ENCODE measurements around the gene KIF2C.
"Not testable (repeated sequence)": the region's sequence is repeated elsewhere in the genome, so short reads cannot be mapped to it uniquely, and the experiment has no call there.

KIF2C gene

DNA sequence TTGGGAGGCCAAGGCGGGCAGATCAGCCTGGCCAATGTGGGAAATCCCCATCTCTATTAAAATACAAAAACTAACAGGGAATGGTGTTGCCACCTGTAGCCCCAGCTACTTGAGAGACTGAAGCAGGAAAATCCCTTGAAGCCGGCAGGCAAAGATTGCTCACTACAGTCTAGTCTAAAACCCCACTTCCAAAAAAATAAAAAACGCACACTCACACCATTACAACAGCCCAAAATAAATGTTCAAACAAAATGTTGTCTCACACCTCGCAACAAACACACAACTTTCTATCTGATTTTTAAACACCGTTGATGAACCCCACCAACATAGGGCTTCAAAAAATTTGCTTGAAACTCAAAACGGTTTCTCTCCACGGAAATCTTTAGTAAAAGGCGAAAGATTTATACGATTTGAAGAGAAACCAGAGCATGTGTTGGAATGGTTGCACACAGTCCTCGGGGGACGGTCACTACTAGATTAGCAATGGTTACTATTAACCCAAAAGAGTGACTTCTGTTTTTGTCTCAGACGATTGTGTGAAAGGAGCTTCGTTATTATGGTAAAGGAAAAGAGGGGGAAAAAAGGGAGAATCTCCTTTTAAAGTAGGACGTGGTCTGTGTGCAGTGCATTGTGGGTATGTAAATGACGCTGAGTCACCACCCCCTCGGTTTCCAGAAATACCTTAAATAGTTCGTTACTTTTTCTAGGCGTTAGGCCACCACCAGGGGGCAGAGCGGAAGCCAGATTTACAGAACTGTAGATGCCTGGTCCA is 8.7 kb upstream of the KIF2C start, which contains the start of gene RNU5D-1:
RNU5D-1 (minus strand) TSS at position 430 of the 772 bp plus-strand sequence.
- H3K9ac ChIP-seq = peak within 1 kb of the TSS; percentile 87
- H3K9me3 ChIP-seq = no peaks in the 10 kb centered on the region
- H3K36me3 ChIP-seq = no peaks in the 10 kb centered on the region
- H3K27ac ChIP-seq = peak within 1 kb of the TSS; percentile 96
- H3K27me3 ChIP-seq = no peaks in the 10 kb centered on the region
- peak within 1 kb of the TSS; percentile 71 for H3K4me2 ChIP-seq
- TF ChIP-seq Cebpa-rat (IDR thresholded peaks at IDR 0.05) = no peak
- H3K4me1 ChIP-seq = peaks cover 48% of the 10 kb centered on the region
- H3K4me3 ChIP-seq = peak within 1 kb of the TSS; percentile 49
- H4K20me1 ChIP-seq = no peaks in the 10 kb centered on the region

DNA sequence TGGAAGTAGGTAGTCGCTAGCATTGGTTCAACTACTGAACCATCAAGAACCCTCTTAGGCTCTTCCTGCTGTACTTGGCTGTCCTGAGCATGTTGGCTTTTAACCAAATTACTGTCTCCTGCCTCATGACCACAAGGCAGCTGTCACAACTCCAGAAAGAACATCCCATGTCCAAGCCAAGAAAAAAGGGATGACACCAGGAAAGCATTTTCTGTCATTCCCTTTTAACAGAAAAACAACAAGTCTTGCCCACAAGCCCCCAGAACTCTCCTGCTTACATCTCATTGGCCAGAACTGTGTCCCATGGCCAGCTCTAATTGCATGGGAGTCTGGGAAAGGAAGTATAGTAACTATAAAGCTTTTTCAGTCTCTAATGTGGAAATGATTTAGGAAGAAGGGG is 6.3 kb upstream of the KIF2C start:
- Histone ChIP-seq H3K27me3 (no peaks in the 10 kb centered on the region), H3K27ac (no peak overlapping the region), H3K4me3 (no peak overlapping the region), H3K4me1 (peaks cover 48% of the 10 kb centered on the region), H3K4me2 (peak overlapping the region; percentile 36), H3K9me3 (0 out of 2 replicates have a peak, but pooled peaks cover 4% of the 10 kb centered on the region), H3K9ac (peak overlapping the region; percentile 19; the same call in 1 of the 2 replicates), H4K20me1 (no peaks in the 10 kb centered on the region), H3K36me3 (no peaks in the 10 kb centered on the region)
- no peak for TF ChIP-seq Cebpa-rat (IDR thresholded peaks at IDR 0.05)

DNA sequence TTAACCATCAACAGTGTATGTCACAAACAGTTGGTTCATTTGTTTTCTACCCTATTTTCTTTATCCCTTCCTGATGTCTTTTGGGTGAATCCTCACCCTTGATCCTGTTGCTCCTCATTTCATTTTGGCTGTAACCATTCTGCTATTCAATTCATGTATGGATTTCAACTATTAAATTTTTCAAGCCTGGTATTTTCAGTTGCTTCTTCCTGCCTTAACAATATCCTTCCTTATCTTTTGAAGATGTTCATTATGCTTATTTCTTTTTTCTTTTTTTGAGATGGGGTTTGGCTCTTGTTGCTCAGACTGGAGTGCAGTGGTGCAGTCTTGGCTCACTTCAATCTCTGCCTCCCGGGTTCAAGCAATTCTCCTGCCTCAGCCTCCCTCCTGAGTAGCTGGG is 5.9 kb upstream of the KIF2C start:
- H3K4me2 ChIP-seq = peak overlapping the region; percentile 36; the same call in 1 of the 2 replicates
- H3K9ac ChIP-seq = no peak overlapping the region

DNA sequence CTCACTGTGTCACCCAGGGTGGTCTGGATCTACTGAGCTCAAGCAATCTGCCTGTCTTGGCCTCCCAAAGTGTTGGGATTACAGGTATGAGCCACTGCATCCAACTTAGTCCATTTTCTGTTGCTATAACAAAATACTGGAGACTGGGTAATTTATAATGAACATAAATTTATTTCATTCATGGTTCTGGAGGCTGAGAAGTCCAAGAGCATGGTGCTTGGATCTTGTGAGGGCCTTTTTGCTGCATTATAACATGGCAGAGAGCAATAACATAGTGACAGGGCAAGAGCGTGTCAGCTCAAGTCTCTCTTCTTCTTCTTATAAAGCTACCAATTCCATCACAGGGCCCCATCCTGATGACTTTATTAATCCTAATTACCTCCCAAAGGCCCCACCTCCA is 3.6 kb upstream of the KIF2C start:
- Histone ChIP-seq H3K36me3 (peaks cover 3% of the 10 kb centered on the region), H3K4me2 (no peak overlapping the region), H3K4me1 (peaks cover 36% of the 10 kb centered on the region), H3K27me3 (no peaks in the 10 kb centered on the region), H3K9me3 (0 out of 2 replicates have a peak, but pooled peaks cover 5% of the 10 kb centered on the region), H3K4me3 (no peak overlapping the region), H3K27ac (no peak overlapping the region), H4K20me1 (no peaks in the 10 kb centered on the region), H3K9ac (no peak overlapping the region)
- TF ChIP-seq Cebpa-rat (IDR thresholded peaks at IDR 0.05) = no peak

More for the DNA sequence above, 5.9 kb upstream of the KIF2C start:
- Histone ChIP-seq H3K4me3 (no peak overlapping the region), H3K9me3 (0 out of 2 replicates have a peak, but pooled peaks cover 5% of the 10 kb centered on the region), H3K27ac (no peak overlapping the region), H3K4me1 (peaks cover 45% of the 10 kb centered on the region), H3K27me3 (no peaks in the 10 kb centered on the region), H4K20me1 (no peaks in the 10 kb centered on the region), H3K36me3 (no peaks in the 10 kb centered on the region)
- TF ChIP-seq Cebpa-rat (IDR thresholded peaks at IDR 0.05) = no peak

DNA sequence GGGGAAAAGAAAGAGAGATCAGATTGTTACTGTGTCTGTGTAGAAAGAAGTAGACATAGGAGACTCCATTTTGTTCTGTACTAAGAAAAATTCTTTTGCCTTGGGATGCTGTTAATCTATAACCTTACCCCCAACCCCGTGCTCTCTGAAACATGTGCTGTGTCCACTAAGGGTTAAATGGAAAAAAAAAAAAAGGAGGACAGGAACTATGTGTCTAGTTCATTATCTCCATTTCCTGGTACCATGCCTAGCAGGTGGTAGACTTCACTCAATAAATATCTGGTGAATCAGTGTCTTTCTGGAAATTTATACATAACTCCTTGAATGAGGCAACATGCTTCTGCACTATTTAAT is 707 bp upstream of the KIF2C start:
- Histone ChIP-seq H3K4me3 (peak overlapping the region; percentile 83), H3K9ac (peak overlapping the region; percentile 87), H3K4me2 (peak overlapping the region; percentile 92), H3K36me3 (peaks cover 28% of the 10 kb centered on the region), H3K4me1 (peaks cover 34% of the 10 kb centered on the region), H3K27ac (peak overlapping the region; percentile 85)
- not testable (repeated sequence) for H3K9me3 ChIP-seq, H4K20me1 ChIP-seq, H3K27me3 ChIP-seq

DNA sequence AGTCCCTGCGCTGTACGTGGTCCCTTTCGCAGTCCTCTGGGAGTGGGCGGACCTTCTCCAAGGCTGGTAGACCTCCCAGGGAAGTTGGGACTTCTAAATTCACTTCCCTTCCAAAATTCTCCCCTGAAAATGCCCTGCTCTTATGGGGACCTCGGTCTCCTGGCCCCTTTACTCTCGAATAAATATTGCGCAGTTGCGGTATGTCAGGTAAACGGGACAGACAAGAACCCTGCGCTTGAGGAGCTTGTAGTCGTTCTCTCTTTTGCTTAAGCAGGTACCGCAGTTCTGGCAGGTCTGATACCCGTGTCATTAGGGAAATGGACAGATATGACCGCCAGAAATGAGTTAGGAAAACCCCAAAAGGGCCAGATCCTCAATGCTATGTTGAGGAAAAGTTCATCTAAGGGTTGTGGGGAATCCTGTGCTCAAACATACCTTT is 561 bp downstream of the KIF2C start:
- Histone ChIP-seq H3K9me3 (0 out of 2 replicates have a peak, but pooled peaks cover 5% of the 10 kb centered on the region), H3K27me3 (no peaks in the 10 kb centered on the region), H3K4me2 (peak overlapping the region; percentile 92), H3K4me3 (peak overlapping the region; percentile 83), H4K20me1 (no peaks in the 10 kb centered on the region; the same call in 1 of the 2 replicates), H3K4me1 (peaks cover 34% of the 10 kb centered on the region), H3K9ac (peak overlapping the region; percentile 87), H3K27ac (peak overlapping the region; percentile 85), H3K36me3 (peaks cover 40% of the 10 kb centered on the region)
- TF ChIP-seq Cebpa-rat (IDR thresholded peaks at IDR 0.05) = no peak

DNA sequence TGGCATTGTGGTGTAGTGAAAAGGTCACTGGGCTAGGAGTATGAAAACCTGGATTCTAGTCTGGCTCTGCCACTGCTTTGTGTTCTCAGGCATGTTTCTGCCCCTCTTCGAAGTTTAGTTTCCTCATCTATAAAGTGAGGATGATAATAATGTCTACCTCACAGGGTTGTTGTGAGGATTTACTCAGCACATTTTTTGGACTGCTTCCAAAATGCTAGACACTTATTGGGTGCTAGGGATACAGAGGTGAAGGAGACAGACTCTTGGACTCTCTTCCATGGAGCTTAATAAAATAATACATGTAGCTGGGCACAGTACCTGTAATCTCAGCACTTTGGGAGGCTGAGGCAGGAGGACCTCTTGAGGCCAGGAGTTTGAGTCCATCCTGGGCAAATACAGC is 3.6 kb downstream of the KIF2C start:
- Histone ChIP-seq H3K9ac (peak overlapping the region; percentile 56), H3K36me3 (peaks cover 70% of the 10 kb centered on the region), H4K20me1 (peaks cover 8% of the 10 kb centered on the region; the same call in 1 of the 2 replicates), H3K4me2 (peak overlapping the region; percentile 43; the same call in 1 of the 2 replicates), H3K4me3 (no peak overlapping the region), H3K27ac (no peak overlapping the region), H3K9me3 (0 out of 2 replicates have a peak, but pooled peaks cover 3% of the 10 kb centered on the region), H3K4me1 (peaks cover 34% of the 10 kb centered on the region), H3K27me3 (no peaks in the 10 kb centered on the region)
- no peak for TF ChIP-seq Cebpa-rat (IDR thresholded peaks at IDR 0.05)

DNA sequence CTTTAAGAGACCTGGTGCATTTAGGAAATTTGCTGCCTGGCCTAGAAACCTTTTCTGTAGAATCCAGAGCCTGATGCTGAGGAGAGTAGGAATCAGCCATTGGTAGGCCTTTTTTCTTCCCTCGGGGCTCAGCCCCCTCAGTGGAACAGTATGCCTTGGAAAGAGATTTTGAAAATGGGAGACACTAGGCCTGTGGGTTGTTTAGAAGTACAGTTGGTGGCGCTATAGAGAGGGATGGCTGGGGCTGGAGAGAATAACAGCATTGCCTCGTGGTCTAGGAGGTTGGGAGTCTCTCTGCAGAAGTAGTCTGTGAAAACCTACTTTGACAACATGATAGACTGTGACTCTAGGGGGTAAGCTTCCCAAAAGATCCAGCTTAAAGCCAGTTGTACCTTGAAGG is 8.2 kb downstream of the KIF2C start:
- H3K27ac ChIP-seq = no peak overlapping the region
- TF ChIP-seq Cebpa-rat (IDR thresholded peaks at IDR 0.05) = no peak
- no peak overlapping the region for H3K4me2 ChIP-seq
- no peaks in the 10 kb centered on the region for H3K27me3 ChIP-seq
- H3K9me3 ChIP-seq = no peaks in the 10 kb centered on the region
- H4K20me1 ChIP-seq = peaks cover 13% of the 10 kb centered on the region; the same call in 1 of the 2 replicates
- H3K9ac ChIP-seq = no peak overlapping the region
- H3K4me1 ChIP-seq = peaks cover 8% of the 10 kb centered on the region
- H3K4me3 ChIP-seq = no peak overlapping the region
- H3K36me3 ChIP-seq = peaks cover 99% of the 10 kb centered on the region

DNA sequence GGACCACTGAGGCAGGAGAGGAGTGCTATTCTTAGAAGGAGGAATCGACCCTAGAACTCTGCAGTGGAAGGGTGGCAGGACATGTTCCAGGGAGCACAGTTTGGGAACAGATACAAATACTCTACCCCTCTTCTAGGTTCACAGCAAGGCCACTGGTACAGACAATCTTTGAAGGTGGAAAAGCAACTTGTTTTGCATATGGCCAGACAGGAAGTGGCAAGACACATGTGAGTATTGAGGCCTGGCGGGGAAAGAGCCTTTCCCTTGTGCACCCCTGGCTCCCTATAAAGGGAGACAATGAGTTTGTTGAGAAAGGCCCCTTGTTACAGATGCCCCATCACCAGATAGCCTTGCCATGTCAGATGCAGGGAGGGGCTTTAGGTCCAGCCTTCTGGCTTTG is 17.8 kb downstream of the KIF2C start:
- H3K4me1 ChIP-seq = peaks cover 4% of the 10 kb centered on the region; the same call in 1 of the 2 replicates
- no peak overlapping the region for H3K4me2 ChIP-seq
- peaks cover 100% of the 10 kb centered on the region for H3K36me3 ChIP-seq
- no peak overlapping the region for H3K4me3 ChIP-seq
- no peak overlapping the region for H3K27ac ChIP-seq
- no peaks in the 10 kb centered on the region for H3K9me3 ChIP-seq
- no peak for TF ChIP-seq Cebpa-rat (IDR thresholded peaks at IDR 0.05)
- no peak overlapping the region for H3K9ac ChIP-seq
- 0 out of 2 replicates have a peak, but pooled peaks cover 7% of the 10 kb centered on the region for H4K20me1 ChIP-seq
- no peaks in the 10 kb centered on the region for H3K27me3 ChIP-seq

DNA sequence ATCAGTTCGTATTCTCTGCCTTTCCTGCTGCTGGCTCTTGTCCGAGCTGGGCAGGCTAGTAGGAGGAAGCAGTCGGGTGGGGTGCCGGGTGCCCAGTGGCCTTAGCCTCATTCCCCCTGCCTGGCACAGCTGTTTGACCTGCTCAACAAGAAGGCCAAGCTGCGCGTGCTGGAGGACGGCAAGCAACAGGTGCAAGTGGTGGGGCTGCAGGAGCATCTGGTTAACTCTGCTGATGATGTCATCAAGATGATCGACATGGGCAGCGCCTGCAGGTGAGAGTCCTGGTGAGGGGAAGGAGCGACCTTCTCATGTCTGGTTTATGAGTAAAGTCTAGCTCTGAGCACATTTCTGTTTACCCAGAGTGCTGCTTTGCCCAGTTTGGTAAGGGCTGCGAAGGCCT is 19.4 kb downstream of the KIF2C start:
- no peaks in the 10 kb centered on the region for H4K20me1 ChIP-seq

More for the DNA sequence above, 19.4 kb downstream of the KIF2C start:
- Histone ChIP-seq H3K4me2 (no peak overlapping the region), H3K9me3 (no peaks in the 10 kb centered on the region), H3K27me3 (no peaks in the 10 kb centered on the region), H3K36me3 (peaks cover 100% of the 10 kb centered on the region), H3K27ac (no peak overlapping the region), H3K4me1 (peaks cover 4% of the 10 kb centered on the region; the same call in 1 of the 2 replicates), H3K9ac (no peak overlapping the region), H3K4me3 (no peak overlapping the region)
- TF ChIP-seq Cebpa-rat (IDR thresholded peaks at IDR 0.05) = no peak

All from BLaER1 (cell line).